Colonic mucosa (tissue), 4 donors: ENCODE data around the gene DPH7. TPM values are rescaled to one million over a fixed set of nuclear protein-coding genes. Genes with fewer than 3 reads are reported as not detected.

ENCODE experiments used
- DNase-seq: peaks from one replicate; pipeline ENCODE4 v3.0.0-alpha.2; 2020
- H3K27ac ChIP-seq: fragments of 200-600 bp; one replicate; pipeline ENCODE4 v1.8.0; 2021
- H3K27me3 ChIP-seq: fragments of 200-600 bp; one replicate; pipeline ENCODE4 v1.8.0; 2021
- H3K36me3 ChIP-seq: fragments of 200-600 bp; one replicate; pipeline ENCODE4 v1.8.0; 2021
- H3K4me1 ChIP-seq: fragments of 200-600 bp; one replicate; pipeline ENCODE4 v1.8.0; 2021; ENCODE audit warnings: mild to moderate bottlenecking
- H3K4me3 ChIP-seq: fragments of 200-600 bp; one replicate; pipeline ENCODE4 v1.8.0; 2021
- H3K9ac ChIP-seq, 2 donors: one replicate each; pipeline ENCODE4 v1.7.0; 2013; ENCODE audit warnings: control low read depth in 2 of 2, low read depth in 2 of 2, low read length in 2 of 2
- H3K9me3 ChIP-seq: fragments of 200-600 bp; one replicate; pipeline ENCODE4 v1.8.0; 2021
- intact Hi-C: fragments of 100-400 bp; cut with DNase I; formaldehyde crosslinking; loops from one replicate; pipeline ENCODE4 v1.14.1; 2022
- total RNA-seq, 2 donors: library from RNA; stranded (reverse); fragmentation: NEBNext Ultra II Directional in 1 of 2; extraction: Animal tissue kit (Norgen Biotek cat#: 25700) in 1 of 2; gene quantifications; one replicate each; pipeline ENCODE4 v1.2.1, GENCODE V29; 2021
- TF ChIP-seq, protein P1 (sequence below): fragments of 200-600 bp; IDR thresholded peaks from one replicate; pipeline ENCODE4 v1.8.0; 2022; ENCODE audit warnings: antibody characterized with exemption, mild to moderate bottlenecking
- donor health status: healthy.
- donor health status: DM: no; HTN: no; CAD: no.
- donor health status: DM: no; HTN: no; CAD: no.

Gene DPH7
- total RNA-seq, 2 donors from 2014 or later, result 15.6 to 30.6 TPM

DNA sequence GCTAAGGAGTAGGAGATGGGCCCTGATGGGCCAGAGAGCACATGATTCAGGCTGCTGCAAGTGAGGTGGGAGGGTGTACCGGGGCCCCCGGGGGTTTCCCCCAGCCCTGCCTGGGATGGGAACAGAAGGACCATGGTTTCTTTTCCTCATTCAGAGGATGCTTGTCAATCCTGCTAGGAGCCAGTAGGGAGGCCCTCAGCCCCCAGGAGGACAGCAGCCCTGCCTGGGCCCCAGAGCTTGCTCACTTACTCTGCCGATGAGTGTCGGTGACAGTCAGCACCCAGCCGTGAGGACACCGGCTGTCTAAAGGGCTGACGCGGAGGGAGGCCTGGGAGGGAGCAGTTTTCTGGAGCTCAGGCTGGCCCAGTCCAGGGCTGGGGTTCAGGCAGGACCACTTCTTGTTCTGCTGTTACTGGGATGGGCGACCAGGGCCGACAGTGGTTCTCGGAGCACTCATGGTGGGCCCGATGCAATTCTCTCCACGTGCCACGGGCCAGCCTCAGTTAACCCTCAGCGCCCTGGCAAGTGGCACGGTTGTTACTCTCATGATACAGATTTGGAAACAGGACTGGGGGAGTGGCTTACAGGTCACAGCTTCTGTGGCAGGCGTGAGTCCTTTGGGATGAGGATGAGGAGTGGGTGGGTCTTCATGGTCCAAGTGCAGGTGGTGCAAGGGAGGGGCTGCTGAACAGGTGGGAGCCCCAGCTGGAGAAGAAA is 28.6 kb upstream of the DPH7 start:
- H3K36me3 ChIP-seq, result no peaks in the 10 kb centered on the region
- no peaks in the 10 kb centered on the region for H3K9me3 ChIP-seq
- intact Hi-C loops, result no loop called here
- no peak for DNase-seq
- H3K27me3 ChIP-seq, result no peaks in the 10 kb centered on the region
- H3K4me1 ChIP-seq, result peaks cover 25% of the 10 kb centered on the region
- H3K27ac ChIP-seq, result peak overlapping the region; percentile 90
- TF ChIP-seq, protein P1, sequence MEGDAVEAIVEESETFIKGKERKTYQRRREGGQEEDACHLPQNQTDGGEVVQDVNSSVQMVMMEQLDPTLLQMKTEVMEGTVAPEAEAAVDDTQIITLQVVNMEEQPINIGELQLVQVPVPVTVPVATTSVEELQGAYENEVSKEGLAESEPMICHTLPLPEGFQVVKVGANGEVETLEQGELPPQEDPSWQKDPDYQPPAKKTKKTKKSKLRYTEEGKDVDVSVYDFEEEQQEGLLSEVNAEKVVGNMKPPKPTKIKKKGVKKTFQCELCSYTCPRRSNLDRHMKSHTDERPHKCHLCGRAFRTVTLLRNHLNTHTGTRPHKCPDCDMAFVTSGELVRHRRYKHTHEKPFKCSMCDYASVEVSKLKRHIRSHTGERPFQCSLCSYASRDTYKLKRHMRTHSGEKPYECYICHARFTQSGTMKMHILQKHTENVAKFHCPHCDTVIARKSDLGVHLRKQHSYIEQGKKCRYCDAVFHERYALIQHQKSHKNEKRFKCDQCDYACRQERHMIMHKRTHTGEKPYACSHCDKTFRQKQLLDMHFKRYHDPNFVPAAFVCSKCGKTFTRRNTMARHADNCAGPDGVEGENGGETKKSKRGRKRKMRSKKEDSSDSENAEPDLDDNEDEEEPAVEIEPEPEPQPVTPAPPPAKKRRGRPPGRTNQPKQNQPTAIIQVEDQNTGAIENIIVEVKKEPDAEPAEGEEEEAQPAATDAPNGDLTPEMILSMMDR, result no peak
- peak overlapping the region; percentile 85 for H3K4me3 ChIP-seq
- H3K9ac ChIP-seq, result peak overlapping the region; percentile 93 to 98

DNA sequence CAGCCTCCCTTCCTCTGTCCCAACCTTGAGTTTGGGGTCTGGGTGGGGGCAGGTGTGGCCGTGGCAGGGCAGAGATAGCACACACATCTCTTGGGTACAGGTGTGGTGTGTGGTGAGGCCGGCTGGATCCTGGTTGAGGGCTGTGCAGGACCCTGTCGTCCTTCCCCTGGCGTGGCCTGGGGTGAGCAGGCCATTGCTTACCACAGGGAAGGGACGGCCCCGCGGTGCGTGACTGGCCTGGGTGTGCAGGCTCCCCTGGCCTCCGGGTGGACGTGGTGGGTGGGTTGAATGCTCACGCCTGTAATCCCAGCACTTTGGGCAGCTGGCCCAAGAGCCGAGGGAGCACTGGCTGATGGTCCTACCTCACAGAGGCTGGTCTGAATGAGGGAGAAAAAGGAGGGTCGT is 28.0 kb upstream of the DPH7 start:
- peak; percentile 45 for DNase-seq
- H3K9me3 ChIP-seq, result no peaks in the 10 kb centered on the region
- intact Hi-C loops, result no loop called here

DNA sequence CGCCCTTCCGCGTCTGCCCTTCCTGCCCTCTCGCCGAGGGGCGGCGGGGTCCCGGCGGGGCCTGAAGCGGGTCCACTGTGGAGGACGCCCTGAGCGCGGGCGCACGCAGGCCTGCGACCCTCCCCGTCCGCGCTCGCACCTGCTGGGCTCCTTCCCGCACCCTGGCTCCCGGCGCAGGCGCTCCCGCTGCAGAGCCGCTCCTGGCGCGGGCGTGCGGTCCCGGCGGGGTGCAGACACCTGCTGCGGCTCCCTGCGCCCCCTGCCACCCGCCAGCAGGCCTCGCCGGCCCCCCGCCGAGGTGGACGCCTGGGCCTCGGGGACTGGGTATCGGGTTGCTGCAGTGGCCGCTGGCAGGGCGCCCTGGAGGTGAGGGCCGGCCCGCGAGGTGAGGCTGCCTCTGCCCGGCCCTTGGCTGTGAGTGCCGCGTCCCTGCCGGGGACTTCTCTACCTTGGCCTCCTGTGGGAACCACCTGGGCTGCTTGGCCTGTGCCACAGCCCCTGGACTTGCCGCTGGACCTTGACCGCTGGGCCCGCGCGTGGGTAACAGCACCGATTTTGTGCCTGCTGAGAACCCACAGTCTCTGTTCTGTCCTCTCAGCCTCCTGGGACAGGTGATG is 27.4 kb upstream of the DPH7 start:
- Histone ChIP-seq H3K36me3 (no peaks in the 10 kb centered on the region), H3K4me1 (peaks cover 19% of the 10 kb centered on the region), H3K27ac (peak overlapping the region; percentile 90), H3K9ac (peak overlapping the region; percentile 93 to 98), H3K27me3 (no peaks in the 10 kb centered on the region), H3K9me3 (no peaks in the 10 kb centered on the region), H3K4me3 (peak overlapping the region; percentile 85)
- TF ChIP-seq, protein P1, result no peak
- intact Hi-C loops, result no loop called here
- peak; percentile 50 for DNase-seq

More for the DNA sequence above, 28.0 kb upstream of the DPH7 start:
- peak overlapping the region; percentile 90 for H3K27ac ChIP-seq
- no peaks in the 10 kb centered on the region for H3K36me3 ChIP-seq
- H3K9ac ChIP-seq, result peak overlapping the region; percentile 93 to 98
- H3K4me3 ChIP-seq, result peak overlapping the region; percentile 85
- H3K4me1 ChIP-seq, result peaks cover 24% of the 10 kb centered on the region
- TF ChIP-seq, protein P1, result no peak
- H3K27me3 ChIP-seq, result no peaks in the 10 kb centered on the region

DNA sequence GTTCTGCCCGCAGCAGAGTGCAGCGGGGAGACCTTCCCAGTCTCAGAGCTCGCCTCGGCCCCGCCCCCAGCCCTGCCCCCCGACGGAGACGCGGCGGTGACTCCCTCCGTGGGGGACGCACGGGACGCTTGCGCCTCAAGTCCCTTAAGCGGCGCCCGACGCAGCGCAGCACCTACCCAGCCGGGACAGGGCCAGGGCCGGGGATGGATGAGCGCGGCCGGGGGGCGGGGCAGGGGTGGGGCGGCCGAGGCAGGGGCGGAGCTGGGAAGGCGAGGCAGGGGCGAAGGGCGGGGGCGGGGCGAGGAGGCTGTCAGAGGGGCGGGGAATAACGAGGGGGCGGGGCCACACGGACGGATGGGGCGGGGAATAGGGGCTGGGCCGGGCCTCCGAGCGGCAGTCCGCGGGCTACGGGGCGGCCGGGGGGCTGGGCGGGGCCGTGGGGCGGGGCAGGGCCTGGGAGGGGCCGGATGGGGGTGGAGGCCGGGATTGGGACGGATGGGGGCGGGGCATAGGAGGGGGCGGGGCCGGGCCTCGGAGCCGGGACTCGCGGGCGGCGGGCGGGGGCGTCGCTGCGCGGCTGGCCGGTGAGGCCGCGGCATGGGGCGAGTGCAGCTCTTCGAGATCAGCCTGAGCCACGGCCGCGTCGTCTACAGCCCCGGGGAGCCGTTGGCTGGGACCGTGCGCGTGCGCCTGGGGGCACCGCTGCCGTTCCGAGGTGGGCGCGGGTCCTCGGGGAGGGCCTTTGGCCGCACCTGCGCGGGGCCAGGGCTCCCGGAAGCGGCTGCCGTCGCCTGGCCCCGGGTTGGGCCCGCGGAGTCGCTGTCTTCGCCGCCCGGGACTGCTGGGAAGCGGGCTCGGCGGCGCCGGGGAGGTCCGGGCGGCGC is 26.6 kb upstream of the DPH7 start, which contains the start of gene ARRDC1:
Gene ARRDC1, plus strand, starts transcription at position 566 of the 884 bp plus-strand sequence. Its CDS starts 32 bp downstream, at position 598.
- peak within 1 kb of the TSS; percentile 90 for H3K27ac ChIP-seq
- TF ChIP-seq, protein P1, result no peak
- H3K9me3 ChIP-seq, result no peaks in the 10 kb centered on the region
- DNase-seq, result peak; percentile 95
- peak within 1 kb of the TSS; percentile 85 for H3K4me3 ChIP-seq
- H3K36me3 ChIP-seq, result no peaks in the 10 kb centered on the region
- no peaks in the 10 kb centered on the region for H3K27me3 ChIP-seq
- peak within 1 kb of the TSS; percentile 93 to 98 for H3K9ac ChIP-seq
- intact Hi-C loops, result no loop called here
- peaks cover 15% of the 10 kb centered on the region for H3K4me1 ChIP-seq

DNA sequence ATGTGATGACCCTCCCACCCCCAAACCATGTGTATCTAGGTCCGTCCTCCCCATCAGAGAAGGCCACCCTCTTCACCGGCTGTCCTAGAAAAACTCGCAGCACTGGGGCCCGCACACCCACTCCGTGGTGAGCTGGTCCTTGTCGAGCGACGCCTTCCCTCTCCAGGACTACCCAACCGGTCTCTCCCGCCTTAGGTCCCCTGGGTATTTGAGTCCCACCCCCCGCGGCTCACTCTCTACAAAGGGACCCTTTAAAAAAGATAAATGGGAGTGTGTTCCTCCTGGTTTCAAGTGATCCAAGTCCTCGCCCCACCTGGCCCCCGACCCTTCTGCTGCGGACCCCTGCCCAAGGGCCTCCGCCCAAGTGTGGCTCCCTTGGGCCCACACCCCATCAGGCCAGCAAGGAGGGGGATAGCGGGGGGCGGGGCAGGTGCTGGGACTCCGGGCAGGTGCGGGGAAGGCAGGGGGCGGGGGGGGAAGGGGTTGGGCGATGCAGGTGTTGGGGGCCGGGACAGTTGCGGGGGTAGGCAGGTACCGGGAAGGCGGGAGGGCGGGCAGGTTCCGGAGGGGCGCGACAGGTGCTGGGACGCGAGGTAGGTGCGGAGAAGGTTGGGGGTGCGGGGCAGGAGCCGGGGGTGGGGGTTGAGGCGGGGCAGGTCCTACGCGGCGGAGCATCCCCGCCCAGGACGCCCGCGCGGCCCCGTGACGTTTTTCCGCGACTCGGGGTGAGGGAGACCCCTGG is 25.8 kb upstream of the DPH7 start:
- H3K4me3 ChIP-seq, result peak overlapping the region; percentile 49
- no peaks in the 10 kb centered on the region for H3K36me3 ChIP-seq
- H3K4me1 ChIP-seq, result peaks cover 15% of the 10 kb centered on the region
- TF ChIP-seq, protein P1, result no peak
- intact Hi-C loops, result no loop called here
- H3K9ac ChIP-seq, result no peak overlapping the region
- no peak for DNase-seq
- H3K9me3 ChIP-seq, result no peaks in the 10 kb centered on the region
- peak overlapping the region; percentile 36 for H3K27ac ChIP-seq
- H3K27me3 ChIP-seq, result no peaks in the 10 kb centered on the region
